Measurements from ENCODE around the gene PTK7. TPM values are rescaled to one million over a fixed set of nuclear protein-coding genes. Genes with fewer than 3 reads are reported as not detected.

The PTK7 gene
- polyA plus RNA-seq, 1 experiment: 146 TPM

- no peaks in the 10 kb centered on the region for H3K9me3 ChIP-seq (ENCODE audit: control insufficient read depth, insufficient read depth, low read length)
- ChIA-PET CTCF (interaction anchor here (0.5 to 1.3 kb wide), 4 partner anchors 27 to 899 kb away, joined by 4 to 7 read pairs (median 6); no protein-coding TSS in a partner anchor), POLR2A (interaction anchor here (0.9 to 1.5 kb wide), 7 partner anchors 12 to 186 kb away, joined by 3 to 5 read pairs (median 4); partner anchors contain the start of genes CUL9, PPP2R5D and PTK7)
- TF ChIP-seq CTCF (IDR thresholded peaks at IDR 0.05; ENCODE audit: low read depth, low read length): no peak
- peak overlapping the region; percentile 71 for H3K4me3 ChIP-seq (ENCODE audit: low read depth, low read length)
- H3K27me3 ChIP-seq (ENCODE audit: control insufficient read depth, insufficient read depth, low read length): no peaks in the 10 kb centered on the region
- peak overlapping the region; percentile 98 for H3K27ac ChIP-seq (ENCODE audit: low read depth, low read length)
- no peak for DNase-seq (ENCODE audit: low read depth, low spot score)
Measured at GRCh38 chr6:43170417-43170930, 94.4 kb downstream of the PTK7 start.

- peak within 1 kb of the TSS; percentile 94 for H3K4me3 ChIP-seq (ENCODE audit: low read depth, low read length)
- CTCF ChIA-PET: interaction anchor here (1.1 to 1.3 kb wide), 2 partner anchors 12 to 27 kb away, joined by 3 to 7 read pairs; no protein-coding TSS in a partner anchor
- peak; percentile 99 for DNase-seq (ENCODE audit: low read depth, low spot score)
- TF ChIP-seq CTCF (IDR thresholded peaks at IDR 0.05; ENCODE audit: low read depth, low read length): peak; percentile 42
- H3K9me3 ChIP-seq (ENCODE audit: control insufficient read depth, insufficient read depth, low read length): no peaks in the 10 kb centered on the region
- H3K27ac ChIP-seq (ENCODE audit: low read depth, low read length): peak within 1 kb of the TSS; percentile 98
- POLR2A ChIA-PET: interaction anchor here (0.9 to 1.5 kb wide), 5 partner anchors 22 to 187 kb away, joined by 3 to 4 read pairs (median 4); partner anchors contain the start of genes PPP2R5D and PTK7
- no peaks in the 10 kb centered on the region for H3K27me3 ChIP-seq (ENCODE audit: control insufficient read depth, insufficient read depth, low read length)
Measured at GRCh38 chr6:43170931-43171706, 95.0 kb downstream of the PTK7 start, which contains the start of gene SRF. Gene SRF (plus strand): TSS chr6:43171269. CDS start chr6:43171657, 388 bp downstream.

GRCh38 chr6:43171707-43172103 is 95.6 kb downstream of the PTK7 start:
- POLR2A ChIA-PET: interaction anchor here (0.6 to 0.9 kb wide), 2 partner anchors 96 to 118 kb away, joined by 3 read pairs; partner anchors contain the start of gene CUL7
- peak overlapping the region; percentile 94 for H3K4me3 ChIP-seq (ENCODE audit: low read depth, low read length)
- no peak for TF ChIP-seq CTCF (IDR thresholded peaks at IDR 0.05; ENCODE audit: low read depth, low read length)
- no peak for DNase-seq (ENCODE audit: low read depth, low spot score)
- H3K27ac ChIP-seq (ENCODE audit: low read depth, low read length): peak overlapping the region; percentile 97
- H3K9me3 ChIP-seq (ENCODE audit: control insufficient read depth, insufficient read depth, low read length): no peaks in the 10 kb centered on the region
- CTCF ChIA-PET: interaction anchor here (0.6 to 1.1 kb wide), 3 partner anchors 8 to 14 kb away, joined by 3 to 5 read pairs (median 3); no protein-coding TSS in a partner anchor
- no peaks in the 10 kb centered on the region for H3K27me3 ChIP-seq (ENCODE audit: control insufficient read depth, insufficient read depth, low read length)

GRCh38 chr6:43172104-43173007 is 96.2 kb downstream of the PTK7 start:
- TF ChIP-seq CTCF (IDR thresholded peaks at IDR 0.05; ENCODE audit: low read depth, low read length): no peak
- DNase-seq (ENCODE audit: low read depth, low spot score): no peak
- Histone ChIP-seq H3K27me3 (ENCODE audit: control insufficient read depth, insufficient read depth, low read length) (no peaks in the 10 kb centered on the region), H3K4me3 (ENCODE audit: low read depth, low read length) (peak overlapping the region; percentile 94), H3K9me3 (ENCODE audit: control insufficient read depth, insufficient read depth, low read length) (no peaks in the 10 kb centered on the region), H3K27ac (ENCODE audit: low read depth, low read length) (peak overlapping the region; percentile 97)
- ChIA-PET POLR2A (interaction anchor here (0.6 to 0.9 kb wide), 3 partner anchors 97 to 151 kb away, joined by 3 to 4 read pairs (median 3); partner anchors contain the start of genes CUL7 and RRP36), CTCF (interaction anchor here (0.6 to 1.1 kb wide), 3 partner anchors 8 to 15 kb away, joined by 3 to 5 read pairs (median 3); no protein-coding TSS in a partner anchor)
